Right lobe of liver (tissue), 6 donors: ENCODE measurements around the gene NEURL1. TPM values are rescaled to one million over a fixed set of nuclear protein-coding genes. Genes with fewer than 3 reads are reported as not detected.

Source experiments
- ATAC-seq, 4 donors: fragments of 200-7000 bp; cut with Tn5 transposase; one replicate each; pipeline ENCODE4 v1.9.1; 2020; ENCODE audit warnings: mild to moderate bottlenecking in 4 of 4, moderate library complexity in 4 of 4
- DNase-seq, 3 donors: peaks; one replicate each; pipeline ENCODE4 v3.0.0-alpha.2; 2020
- H3K27ac ChIP-seq, 3 donors: fragments of 200-600 bp; one replicate each; pipeline ENCODE4 v1.8.0; 2022
- H3K27me3 ChIP-seq, 2 donors: fragments of 200-600 bp; one replicate each; pipeline ENCODE4 v1.8.0; 2022
- H3K36me3 ChIP-seq, 4 donors: fragments of 200-600 bp; sonication (generic) in 1 of 4; one replicate each; pipeline versions ENCODE4 v1.5.1 to v1.8.0; 2017 to 2022; ENCODE audit warnings: control low read depth in 1 of 4
- H3K4me1 ChIP-seq, 4 donors: fragments of 200-600 bp; sonication (generic) in 1 of 4; one replicate each; pipeline versions ENCODE4 v1.5.1 to v1.8.0; 2017 to 2022; ENCODE audit warnings: control low read depth in 1 of 4
- H3K4me3 ChIP-seq, 3 donors: fragments of 200-600 bp; one replicate each; pipeline ENCODE4 v1.8.0; 2022
- H3K9me3 ChIP-seq, 4 donors: fragments of 200-600 bp; sonication (generic) in 1 of 4; one replicate each; pipeline versions ENCODE4 v1.5.1 to v1.8.0; 2017 to 2022; ENCODE audit warnings: control low read depth in 1 of 4
- POLR2A ChIP-seq: fragments of 450-650 bp; IDR thresholded peaks from one replicate; pipeline ENCODE4 v1.6.1; 2017; ENCODE audit warnings: antibody characterized with exemption, mild to moderate bottlenecking
- WGBS: methylation state at CpG from one replicate; pipeline ENCODE4 v1.1.6; 2018; ENCODE audit warnings: low coverage, low lambda C conversion rate; ENCODE audit not compliant: insufficient coverage; ENCODE audit errors: missing lambda C conversion rate; 5-methylcytosine and 5-hydroxymethylcytosine counted together
- intact Hi-C, 2 donors: fragments of 100-400 bp; cut with DNase I; formaldehyde crosslinking; loops; one replicate each; pipeline versions ENCODE4 v1.11.2 to v1.14.1; 2022
- total RNA-seq, 6 experiments: library from RNA; depleted of rRNA in 2 of 6; stranded (reverse); fragments of >200 nt in 2 of 6; fragmentation: NEBNext Ultra II Directional in 3 of 6; extraction: Animal tissue kit (Norgen Biotek cat#: 25700) in 3 of 6; gene quantifications; one replicate each; pipeline versions ENCODE4 v1.1.0 to v1.2.4, GENCODE V29; 2016 to 2023
- TF ChIP-seq, protein P1 (sequence below), 4 donors: fragments of 200-600 bp in 3 of 4; fragments of 450-650 bp in 1 of 4; IDR thresholded peaks; one replicate each; pipeline versions ENCODE4 v1.5.1 to v1.8.0; 2016 to 2022; ENCODE audit warnings: antibody characterized with exemption in 4 of 4, mild to moderate bottlenecking in 2 of 4
- donor health status: DM: no; HTN: yes; CAD: no.
- donor health status: DM: no; HTN: no; CAD: no.
- donor health status: DM: no; HTN: no; CAD: no.
- donor health status: DM: no; HTN: yes; CAD: no.
- donor health status: DM: no; HTN: yes; CAD: no.

The NEURL1 gene
- total RNA-seq, 6 experiments from 2014 or later: 0.10 to 1.6 (median 0.83) TPM; not detected in 1

- DNase-seq: no peak
- H3K4me1 ChIP-seq: peaks cover 0 to 39% (median 17%) of the 10 kb centered on the region in 4 donors
- H3K27ac ChIP-seq: no peak overlapping the region
These were observed 128.8 kb downstream of the NEURL1 start for GRCh38 chr10:103622286-103622685.

DNA sequence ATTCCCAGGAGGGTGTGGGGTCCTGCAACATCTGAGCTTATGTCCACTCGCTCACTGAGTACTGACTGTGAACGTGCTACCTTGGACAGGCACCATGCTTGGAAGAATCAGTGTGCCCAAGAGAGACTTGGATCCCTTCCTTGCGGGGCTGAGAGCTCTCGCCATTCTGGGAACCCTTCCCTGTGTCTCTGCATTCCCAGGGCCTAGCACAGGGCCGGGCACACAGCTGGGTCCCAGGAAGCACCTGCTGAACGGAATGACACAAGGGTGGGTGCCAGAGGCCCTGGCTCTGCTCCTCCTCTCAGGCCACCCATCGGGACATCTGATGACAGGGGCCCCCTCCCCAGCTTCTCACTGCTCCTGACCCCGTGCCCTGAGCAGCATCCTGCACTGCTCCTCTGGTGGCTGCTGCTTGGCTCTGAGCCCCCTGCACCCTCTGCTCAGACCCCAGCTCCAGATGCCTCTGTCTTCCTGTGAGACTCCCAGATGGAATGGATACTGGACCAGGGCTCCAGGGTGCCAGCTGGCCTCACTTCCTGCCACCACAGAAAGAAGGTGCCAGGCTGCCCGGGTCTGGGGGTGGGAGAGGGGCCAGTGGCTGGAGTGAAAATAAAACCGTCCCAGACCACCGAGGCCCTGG lies 129.6 kb downstream of the NEURL1 start:
- no peak for ATAC-seq
- intact Hi-C loops: no loop called here
- no peak for DNase-seq
- no peak overlapping the region for H3K4me3 ChIP-seq
- peaks cover 0 to 31% (median 13%) of the 10 kb centered on the region in 4 donors for H3K4me1 ChIP-seq
- no peak overlapping the region for H3K27ac ChIP-seq
- no peaks in the 10 kb centered on the region for H3K9me3 ChIP-seq
- TF ChIP-seq, protein P1, sequence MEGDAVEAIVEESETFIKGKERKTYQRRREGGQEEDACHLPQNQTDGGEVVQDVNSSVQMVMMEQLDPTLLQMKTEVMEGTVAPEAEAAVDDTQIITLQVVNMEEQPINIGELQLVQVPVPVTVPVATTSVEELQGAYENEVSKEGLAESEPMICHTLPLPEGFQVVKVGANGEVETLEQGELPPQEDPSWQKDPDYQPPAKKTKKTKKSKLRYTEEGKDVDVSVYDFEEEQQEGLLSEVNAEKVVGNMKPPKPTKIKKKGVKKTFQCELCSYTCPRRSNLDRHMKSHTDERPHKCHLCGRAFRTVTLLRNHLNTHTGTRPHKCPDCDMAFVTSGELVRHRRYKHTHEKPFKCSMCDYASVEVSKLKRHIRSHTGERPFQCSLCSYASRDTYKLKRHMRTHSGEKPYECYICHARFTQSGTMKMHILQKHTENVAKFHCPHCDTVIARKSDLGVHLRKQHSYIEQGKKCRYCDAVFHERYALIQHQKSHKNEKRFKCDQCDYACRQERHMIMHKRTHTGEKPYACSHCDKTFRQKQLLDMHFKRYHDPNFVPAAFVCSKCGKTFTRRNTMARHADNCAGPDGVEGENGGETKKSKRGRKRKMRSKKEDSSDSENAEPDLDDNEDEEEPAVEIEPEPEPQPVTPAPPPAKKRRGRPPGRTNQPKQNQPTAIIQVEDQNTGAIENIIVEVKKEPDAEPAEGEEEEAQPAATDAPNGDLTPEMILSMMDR (IDR thresholded peaks at IDR 0.05): no peak
- TF ChIP-seq POLR2A: no peak
- peaks cover 0 to 6% (median 3%) of the 10 kb centered on the region in 4 donors for H3K36me3 ChIP-seq
- 80% methylated on average over 2 of the region's 11 CpGs for WGBS
- H3K27me3 ChIP-seq: no peaks in the 10 kb centered on the region

More at GRCh38 chr10:103622286-103622685, 128.8 kb downstream of the NEURL1 start:
- intact Hi-C loops: no loop called here
- no peak for ATAC-seq
- WGBS: 94% methylated on average over 12 of the region's 18 CpGs
- Histone ChIP-seq H3K9me3 (no peaks in the 10 kb centered on the region), H3K36me3 (peaks cover 0 to 6% (median 2%) of the 10 kb centered on the region in 4 donors), H3K4me3 (no peak overlapping the region), H3K27me3 (no peaks in the 10 kb centered on the region)
- TF ChIP-seq, protein P1 (IDR thresholded peaks at IDR 0.05): no peak
- no peak for TF ChIP-seq POLR2A

GRCh38 chr10:103626178-103626577 lies 132.7 kb downstream of the NEURL1 start:
- H3K9me3 ChIP-seq: no peaks in the 10 kb centered on the region
- H3K27ac ChIP-seq: no peak overlapping the region
- H3K36me3 ChIP-seq: peaks cover 0 to 6% (median 2%) of the 10 kb centered on the region in 4 donors
- H3K4me1 ChIP-seq: no peaks in the 10 kb centered on the region
- WGBS: 100% methylated on average over 1 of the region's 11 CpGs
- H3K27me3 ChIP-seq: no peaks in the 10 kb centered on the region
- intact Hi-C loops: no loop called here
- ATAC-seq: no peak
- TF ChIP-seq POLR2A: no peak
- TF ChIP-seq, protein P1 (IDR thresholded peaks at IDR 0.05): no peak
- H3K4me3 ChIP-seq: no peak overlapping the region
- DNase-seq: no peak

GRCh38 chr10:103627111-103627892 lies 133.8 kb downstream of the NEURL1 start:
- no peak for ATAC-seq
- H3K36me3 ChIP-seq: peaks cover 0 to 6% (median 0%) of the 10 kb centered on the region in 4 donors

More at GRCh38 chr10:103627111-103627892, 133.8 kb downstream of the NEURL1 start:
- no peak for DNase-seq
- intact Hi-C loops: no loop called here
- WGBS: 94% methylated on average over 12 of the region's 22 CpGs
- no peak overlapping the region for H3K27ac ChIP-seq
- H3K4me1 ChIP-seq: no peaks in the 10 kb centered on the region
- H3K9me3 ChIP-seq: no peaks in the 10 kb centered on the region
- H3K27me3 ChIP-seq: no peaks in the 10 kb centered on the region
- TF ChIP-seq, protein P1 (IDR thresholded peaks at IDR 0.05): no peak
- TF ChIP-seq POLR2A: no peak
- H3K4me3 ChIP-seq: no peak overlapping the region
